Measurements from ENCODE around the gene KCNAB3. TPM values are rescaled to one million over a fixed set of nuclear protein-coding genes. Genes with fewer than 3 reads are reported as not detected.

KCNAB3 gene
- total RNA-seq, 2 donors from 2014 or later = not detected

GRCh38 chr17:7893187-7893880 lies 36.3 kb downstream of the KCNAB3 start:
- no peaks in the 10 kb centered on the region for H3K27me3 ChIP-seq (replicated peaks; ENCODE audit: insufficient read depth)
- no peak overlapping the region for H3K4me3 ChIP-seq
- no peak for DNase-seq (ENCODE audit: low spot score)
- H3K9me3 ChIP-seq = no peaks in the 10 kb centered on the region
- no peak for ATAC-seq (ENCODE audit: insufficient number of reproducible peaks, low FRiP score, low read depth)
- no peak overlapping the region for H3K27ac ChIP-seq
- TF ChIP-seq CTCF (IDR thresholded peaks at IDR 0.05) = no peak
- H3K4me1 ChIP-seq (ENCODE audit: control insufficient read depth in 1 of 2, low read depth in 2 of 2) = peaks cover 11 to 18% of the 10 kb centered on the region in 2 donors
- H3K36me3 ChIP-seq = peaks cover 49% of the 10 kb centered on the region

DNA sequence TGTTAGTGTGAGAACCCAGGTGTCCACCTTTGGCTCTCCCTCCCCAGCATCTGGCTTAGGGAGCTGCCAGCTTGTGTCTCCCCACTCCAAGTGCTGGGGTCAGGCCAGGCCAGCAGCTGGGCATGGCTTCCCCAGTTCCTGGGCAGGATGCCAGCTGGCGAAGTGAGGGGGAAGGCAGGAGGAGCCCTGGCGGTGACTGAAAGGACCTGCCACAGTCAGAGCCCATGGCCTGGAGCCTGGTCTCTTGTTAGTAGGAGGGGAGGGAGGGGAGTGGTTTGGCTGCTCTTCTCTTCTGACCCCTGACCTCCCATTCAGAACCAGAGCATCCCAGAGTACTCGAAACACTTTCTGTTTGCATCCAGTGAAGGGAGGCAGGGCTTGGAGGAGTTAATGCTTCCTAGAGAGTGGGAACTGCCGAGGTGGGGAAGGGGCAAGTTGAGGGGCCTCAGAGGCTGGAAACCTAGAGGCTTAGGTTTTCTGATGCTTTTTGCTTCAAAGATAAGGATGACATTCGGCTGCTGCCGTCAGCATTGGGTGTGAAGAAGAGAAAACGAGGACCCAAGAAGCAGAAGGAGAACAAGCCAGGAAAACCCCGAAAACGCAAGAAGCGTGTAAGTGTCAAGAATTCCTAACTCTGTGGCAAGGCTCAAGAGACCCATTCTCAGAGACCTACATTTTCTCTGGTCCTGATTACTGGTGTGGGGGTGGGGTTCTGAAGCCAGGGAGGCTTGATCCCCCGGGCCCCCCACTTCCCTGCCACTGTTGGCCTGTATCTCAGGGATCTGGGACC lies 40.3 kb downstream of the KCNAB3 start:
- peaks cover 24% of the 10 kb centered on the region for H3K36me3 ChIP-seq
- H3K27ac ChIP-seq = peak overlapping the region; percentile 80 to 91
- DNase-seq (ENCODE audit: low spot score) = peak; percentile 94
- peak overlapping the region; percentile 16 for H3K4me3 ChIP-seq
- H3K4me1 ChIP-seq (ENCODE audit: control insufficient read depth in 1 of 2, low read depth in 2 of 2) = peaks cover 25 to 36% of the 10 kb centered on the region in 2 donors
- peak; percentile 37 for ATAC-seq (ENCODE audit: insufficient number of reproducible peaks, low FRiP score, low read depth)
- H3K27me3 ChIP-seq (replicated peaks; ENCODE audit: insufficient read depth) = no peaks in the 10 kb centered on the region
- H3K9me3 ChIP-seq = no peaks in the 10 kb centered on the region
- peak; percentile 67 for TF ChIP-seq CTCF (IDR thresholded peaks at IDR 0.05)

DNA sequence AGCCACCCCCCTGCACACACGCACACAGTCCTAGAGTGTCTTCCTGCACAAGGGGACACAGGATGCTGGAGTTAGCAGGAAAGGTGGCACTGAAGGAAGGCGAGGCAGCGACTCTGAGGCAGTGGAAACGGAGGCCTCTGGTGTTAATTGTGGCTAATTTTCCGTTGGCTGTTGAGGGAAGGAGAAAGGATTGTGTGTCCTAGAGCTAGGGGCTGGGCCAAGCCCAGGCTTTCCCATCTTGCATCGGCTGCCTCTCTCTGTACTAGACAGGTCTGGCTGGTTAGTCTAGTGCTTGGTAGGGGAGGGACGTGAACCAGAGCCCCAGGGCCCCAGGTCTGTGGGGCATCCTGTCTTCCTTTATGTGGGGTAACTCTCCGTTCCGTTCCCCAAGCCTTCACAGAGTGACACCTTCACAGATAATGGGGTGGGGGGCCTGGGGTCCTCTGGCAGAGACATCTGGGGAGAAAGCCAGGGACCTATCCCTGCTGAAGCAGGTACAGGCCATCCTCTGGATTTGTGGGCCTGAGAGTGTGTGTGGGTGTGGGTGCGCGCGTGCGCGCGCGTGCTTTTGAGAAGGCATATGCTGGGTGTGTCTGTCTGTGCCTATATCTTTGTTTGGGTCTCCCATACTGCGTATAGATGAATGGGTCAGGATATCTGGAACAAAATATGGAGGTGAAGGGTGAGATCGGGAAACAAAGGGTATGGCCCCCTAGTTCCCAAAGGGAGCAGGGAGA lies 41.3 kb downstream of the KCNAB3 start, which contains the start of gene CHD3:
CHD3 (plus strand) TSS at position 606 of the 737 bp plus-strand sequence. CDS start 212 bp downstream, outside the sequence.
- Histone ChIP-seq H3K27ac (peak within 1 kb of the TSS; percentile 80 to 91), H3K9me3 (no peaks in the 10 kb centered on the region), H3K36me3 (peaks cover 15% of the 10 kb centered on the region), H3K4me1 (ENCODE audit: control insufficient read depth in 1 of 2, low read depth in 2 of 2) (peaks cover 28 to 44% of the 10 kb centered on the region in 2 donors), H3K27me3 (replicated peaks; ENCODE audit: insufficient read depth) (no peaks in the 10 kb centered on the region), H3K4me3 (peak within 1 kb of the TSS; percentile 94)
- DNase-seq (ENCODE audit: low spot score) = no peak
- no peak for TF ChIP-seq CTCF (IDR thresholded peaks at IDR 0.05)
- no peak for ATAC-seq (ENCODE audit: insufficient number of reproducible peaks, low FRiP score, low read depth)

DNA sequence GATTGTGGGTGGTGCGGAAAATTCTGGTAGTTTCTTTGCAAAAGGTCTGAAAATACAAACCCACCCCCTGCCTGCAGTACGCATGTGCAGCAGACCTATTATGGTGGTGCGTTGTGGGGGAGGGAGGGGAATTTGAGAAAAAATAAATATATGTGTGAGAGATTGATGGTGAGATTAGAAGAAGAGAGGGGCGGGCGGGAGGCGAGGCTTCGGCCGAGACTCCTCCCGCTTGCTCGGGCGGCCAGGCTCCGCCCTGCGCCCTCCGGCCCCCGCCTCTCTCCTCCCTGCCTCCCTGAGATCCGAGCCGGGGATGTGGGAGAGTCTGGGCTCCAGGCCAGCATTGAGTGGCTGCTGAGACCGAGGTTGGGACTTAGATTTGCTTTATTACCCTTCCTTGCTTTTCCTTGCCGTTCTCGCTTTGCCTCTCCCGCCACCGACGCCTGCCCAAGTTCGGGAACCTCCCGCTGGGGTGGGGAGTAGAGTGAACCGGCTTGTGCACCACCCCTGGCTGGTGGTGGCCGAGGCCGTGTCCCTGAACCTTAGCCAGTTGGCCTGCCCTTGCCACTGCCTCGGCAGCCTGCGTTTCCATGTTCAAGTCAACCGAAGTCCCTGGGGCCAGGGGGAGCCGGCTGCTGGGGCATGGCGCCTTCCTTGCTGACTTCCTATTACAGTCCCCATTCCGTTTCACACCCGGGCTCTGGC lies 42.0 kb downstream of the KCNAB3 start:
- DNase-seq (ENCODE audit: low spot score) (peak; percentile 82), ATAC-seq (ENCODE audit: insufficient number of reproducible peaks, low FRiP score, low read depth) (peak; percentile 58)
- H3K9me3 ChIP-seq = no peaks in the 10 kb centered on the region
- H3K4me1 ChIP-seq (ENCODE audit: control insufficient read depth in 1 of 2, low read depth in 2 of 2) = peaks cover 28 to 51% of the 10 kb centered on the region in 2 donors
- H3K36me3 ChIP-seq = peaks cover 15% of the 10 kb centered on the region
- no peaks in the 10 kb centered on the region for H3K27me3 ChIP-seq (replicated peaks; ENCODE audit: insufficient read depth)
- H3K27ac ChIP-seq = peak overlapping the region; percentile 80 to 91
- H3K4me3 ChIP-seq = peak overlapping the region; percentile 94
- no peak for TF ChIP-seq CTCF (IDR thresholded peaks at IDR 0.05)

All from thoracic aorta (tissue), 2 donors.